Stimulated activated CD4-positive, alpha-beta T cell treated with anti-CD3 and anti-CD28 coated beads, Interleukin-4, amount 100 ng/mL, for 24 hours (primary cell): ENCODE results near the gene SERPINE2.

Experiments
- DNase-seq: peaks from one replicate; pipeline ENCODE4 v3.0.0-alpha.2; 2020

The SERPINE2 gene

GRCh38 chr2:223936862-223937326, 102.2 kb downstream of the SERPINE2 start:
- no peak for DNase-seq

- no peak for DNase-seq
These were observed 103.5 kb downstream of the SERPINE2 start for GRCh38 chr2:223935459-223936125.

DNA sequence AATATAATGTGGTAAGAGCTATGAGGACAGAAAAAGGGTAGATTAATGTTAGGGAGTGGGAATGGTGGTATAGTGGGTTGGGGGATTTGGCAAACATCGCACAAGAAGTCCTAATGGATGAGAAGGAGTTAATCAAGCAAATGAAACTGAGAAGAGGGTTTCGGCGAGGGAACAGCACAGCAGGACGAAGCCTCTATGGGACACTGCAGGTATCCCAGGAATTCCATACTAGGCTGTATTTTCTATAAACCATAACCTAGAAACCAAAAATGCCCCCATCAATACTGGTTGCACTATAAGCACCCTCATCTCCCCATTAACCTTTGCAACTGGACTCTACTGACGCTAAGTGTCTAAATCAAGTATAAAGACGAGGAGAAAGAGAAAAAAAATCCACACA, 104.2 kb downstream of the SERPINE2 start:
- DNase-seq = no peak

DNA sequence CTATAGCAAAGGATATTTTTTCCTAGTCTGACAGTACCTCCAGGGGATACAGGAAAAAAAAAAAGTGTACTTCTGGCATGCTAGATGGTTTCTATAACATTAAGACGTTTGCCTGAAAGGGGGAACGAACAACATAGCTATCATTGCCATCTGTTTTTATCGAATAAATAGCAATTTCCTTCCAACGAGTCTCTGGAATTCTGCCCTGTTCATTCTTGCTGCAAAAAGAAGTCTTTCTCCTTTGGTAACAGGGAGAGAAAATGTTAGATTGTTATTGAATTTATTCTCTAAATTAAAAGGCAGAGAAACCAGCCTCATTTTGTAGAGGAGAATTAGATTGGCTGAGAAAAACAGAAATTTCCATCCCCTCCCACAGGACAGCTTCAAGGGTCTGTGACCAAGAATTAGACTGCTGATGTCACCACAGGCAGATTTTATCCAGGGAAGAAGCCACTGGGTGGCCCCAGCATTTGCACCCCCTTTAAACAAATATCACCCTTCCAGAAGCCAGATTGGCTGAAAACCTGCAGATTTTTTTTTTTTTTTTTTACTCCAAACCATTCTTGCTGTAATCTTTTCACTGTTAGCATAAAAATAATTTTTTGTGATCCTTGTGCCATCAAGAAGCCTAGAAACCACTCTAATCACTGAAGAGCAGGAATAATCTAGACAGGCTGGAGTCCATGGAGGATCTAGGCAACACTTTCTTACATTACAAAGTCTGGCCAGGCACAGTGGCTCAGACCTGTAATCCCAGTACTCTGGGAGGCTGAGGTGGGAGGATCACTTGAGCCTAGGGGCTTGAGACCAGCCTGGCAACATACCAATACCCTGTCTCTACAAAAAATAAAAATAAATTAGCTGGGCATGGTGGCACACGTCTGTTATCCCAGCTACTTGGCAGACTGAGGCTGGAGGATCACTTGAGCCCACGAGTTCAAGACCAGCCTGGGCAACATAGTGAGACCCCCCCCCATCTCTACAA, 106.0 kb downstream of the SERPINE2 start:
- DNase-seq = no peak

DNA sequence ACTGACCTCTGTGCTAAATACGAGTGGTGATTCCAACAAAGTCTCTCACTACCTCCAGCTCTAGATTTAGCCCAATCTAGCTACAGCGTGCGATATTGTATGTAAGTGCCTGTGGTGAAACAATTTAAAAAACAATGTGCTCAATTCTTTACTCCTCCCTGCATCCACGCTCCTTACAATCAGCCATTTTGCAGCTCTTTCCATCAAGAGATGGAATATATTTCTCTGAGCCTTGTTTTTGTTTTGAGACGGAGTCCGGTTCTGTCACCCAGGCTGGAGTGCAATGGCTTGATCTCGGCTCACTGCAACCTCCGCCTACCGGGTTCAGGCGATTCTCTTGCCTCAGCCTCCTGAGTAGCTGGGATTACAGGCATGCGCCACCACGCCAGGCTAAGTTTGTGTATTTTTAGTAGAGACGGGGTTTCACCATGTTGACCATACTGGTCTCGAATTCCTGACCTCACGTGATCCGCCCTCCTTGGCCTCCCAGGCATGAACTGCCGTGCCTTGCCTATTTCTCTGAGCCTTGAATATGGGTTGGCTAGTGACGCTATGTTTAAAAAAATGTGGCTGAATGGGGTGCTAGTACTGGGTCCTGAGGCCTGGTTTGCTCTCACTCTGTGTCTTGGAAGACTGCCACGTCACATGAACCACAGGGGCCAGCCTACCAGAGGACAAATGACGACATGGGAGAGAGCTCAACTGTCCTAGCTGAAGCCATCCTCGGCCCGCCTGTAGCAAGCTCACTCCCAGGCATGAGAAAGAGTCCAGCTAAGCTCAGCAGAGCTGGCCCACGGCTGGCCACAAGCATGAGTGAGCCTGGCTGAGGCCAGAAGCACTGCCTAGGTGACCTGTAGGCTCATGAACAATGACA, 108.7 kb downstream of the SERPINE2 start:
- DNase-seq = no peak

DNA sequence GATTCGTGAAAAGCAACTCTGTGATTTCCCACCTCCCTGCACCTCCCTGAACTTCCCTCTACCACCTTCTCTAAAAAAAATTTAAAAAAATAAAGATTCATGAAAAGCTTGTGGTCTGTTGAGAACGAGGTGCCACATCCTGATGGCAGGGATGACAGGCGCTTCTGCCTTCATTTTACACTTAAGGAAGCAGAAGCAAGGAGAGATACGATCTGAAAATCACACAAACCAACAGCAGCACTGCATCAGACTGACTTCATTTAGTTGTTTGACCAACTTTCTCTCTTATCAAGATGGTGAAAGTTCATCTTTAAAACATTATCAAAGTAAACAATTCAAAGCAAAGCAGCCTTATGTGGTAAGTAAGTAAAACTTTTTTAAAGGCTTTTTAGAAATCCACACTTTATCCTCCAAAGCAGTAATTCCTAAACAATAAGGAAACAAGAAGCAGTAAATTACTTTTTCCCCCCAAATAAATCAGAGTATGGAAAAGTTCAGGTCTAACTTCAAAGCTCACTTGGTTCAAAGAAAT, 109.4 kb downstream of the SERPINE2 start:
- DNase-seq = no peak

- DNase-seq = no peak
These were observed 110.7 kb downstream of the SERPINE2 start for GRCh38 chr2:223928113-223929006.

GRCh38 chr2:223925106-223925505, 114.0 kb downstream of the SERPINE2 start:
- no peak for DNase-seq
